Transverse colon (tissue), 4 donors: ENCODE data around the gene KCNK7. TPM values are rescaled to one million over a fixed set of nuclear protein-coding genes. Genes with fewer than 3 reads are reported as not detected.

Source experiments
- DNase-seq: peaks from one replicate; pipeline ENCODE4 v3.0.0-alpha.2; 2019
- H3K27ac ChIP-seq, 4 donors: fragments of 200-600 bp; sonication (generic); 2 replicates each; pipeline ENCODE4 v1.5.1; 2016 to 2018; ENCODE audit warnings: inconsistent platforms in 4 of 4
- H3K27me3 ChIP-seq: fragments of 200-600 bp; sonication (generic); 2 replicates; pipeline ENCODE4 v1.5.1; 2017; ENCODE audit warnings: inconsistent platforms
- H3K36me3 ChIP-seq, 4 donors: fragments of 200-600 bp; sonication (generic); 2 replicates each; pipeline ENCODE4 v1.5.1; 2017 to 2019; ENCODE audit warnings: inconsistent platforms in 4 of 4
- H3K4me1 ChIP-seq, 4 donors: fragments of 200-600 bp; sonication (generic); 2 replicates each; pipeline ENCODE4 v1.5.1; 2017 to 2020; ENCODE audit warnings: inconsistent platforms in 4 of 4
- H3K4me3 ChIP-seq, 4 donors: fragments of 200-600 bp; sonication (generic); 1 replicate in 1 of 4; 2 replicates in 3 of 4; pipeline versions ENCODE4 v1.5.1 to v1.6.1; 2017 to 2019; ENCODE audit warnings: inconsistent platforms in 4 of 4
- H3K9me3 ChIP-seq, 2 donors: fragments of 200-600 bp; sonication (generic); 2 replicates each; pipeline ENCODE4 v1.5.1; 2017 to 2019; ENCODE audit warnings: inconsistent platforms in 2 of 2
- EP300 ChIP-seq: sonication (generic); formaldehyde crosslinking; IDR thresholded peaks from one replicate; pipeline ENCODE4 v1.6.1; 2017; ENCODE audit warnings: antibody characterized with exemption, low read depth
- POLR2A ChIP-seq: fragments of 450-650 bp; IDR thresholded peaks from one replicate; pipeline ENCODE4 v1.6.1; 2016; ENCODE audit warnings: antibody characterized with exemption, mild to moderate bottlenecking, moderate library complexity
- POLR2AphosphoS5 ChIP-seq, 3 donors: sonication (generic); formaldehyde crosslinking; IDR thresholded peaks; one replicate each; pipeline ENCODE4 v1.6.1; 2016; ENCODE audit warnings: antibody characterized with exemption in 3 of 3
- WGBS, 2 donors: methylation state at CpG; one replicate each; pipeline ENCODE4 v1.1.5; 2018; ENCODE audit warnings: low coverage in 1 of 2; 5-methylcytosine and 5-hydroxymethylcytosine counted together
- in situ Hi-C, 4 donors: fragments of 200-750 bp; cut with MboI; loops; one replicate each; pipeline versions ENCODE4 v1.15.0 to v1.15.1; 2017; ENCODE audit warnings: low sequenced_read_pairs in 3 of 4, low pct_ligation_motif_present in 1 of 4, low pct_unique_long_range_greater_than_20kb in 1 of 4
- intact Hi-C: fragments of 100-400 bp; cut with DNase I; formaldehyde crosslinking; loops from one replicate; pipeline ENCODE4 v1.15.1; 2023; ENCODE audit warnings: low total_unique reads
- total RNA-seq, 4 donors: library from RNA; depleted of rRNA; stranded (reverse); fragments of >200 nt; gene quantifications; one replicate each; pipeline ENCODE4 v1.1.0, GENCODE V29; 2016
- TF ChIP-seq, protein P1 (sequence below), 5 experiments: fragments of 200-600 bp in 3 of 5; fragments of 450-650 bp in 2 of 5; sonication (generic) in 3 of 5; IDR thresholded peaks; 1 replicate in 2 of 5; 2 replicates in 3 of 5; pipeline ENCODE4 v1.5.1; 2016 to 2017; ENCODE audit warnings: antibody characterized with exemption in 5 of 5, inconsistent platforms in 3 of 5, mild to moderate bottlenecking in 2 of 5, moderate library complexity in 1 of 5

KCNK7 gene
- total RNA-seq, 4 donors from 2014 or later = 0.27 to 1.6 TPM; not detected in 2

DNA sequence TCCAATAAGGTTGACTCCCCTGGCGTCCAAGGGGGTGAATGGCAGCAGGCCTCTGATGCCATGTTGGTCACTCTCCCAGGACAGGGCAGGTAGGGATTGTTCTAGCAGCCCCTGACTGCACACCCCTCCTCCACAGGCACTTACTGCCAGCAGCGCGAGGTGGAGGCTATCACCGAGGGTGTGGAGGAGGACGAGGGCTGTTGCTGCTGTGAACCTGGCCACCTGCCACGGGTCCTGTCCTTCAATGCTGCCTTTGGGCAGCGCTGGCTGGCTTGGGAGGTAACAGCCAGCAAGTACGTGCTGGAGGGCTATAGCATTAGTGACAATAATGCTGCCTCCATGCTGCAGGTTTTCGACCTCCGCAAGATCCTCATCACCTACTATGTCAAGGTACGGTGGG is 34.6 kb upstream of the KCNK7 start:
- no peak overlapping the region for H3K4me3 ChIP-seq
- peaks cover 0 to 55% (median 17%) of the 10 kb centered on the region in 4 donors for H3K36me3 ChIP-seq
- DNase-seq = no peak
- no peak overlapping the region for H3K27ac ChIP-seq
- in situ Hi-C loops = no loop called here
- no peak for TF ChIP-seq POLR2A
- TF ChIP-seq, protein P1, sequence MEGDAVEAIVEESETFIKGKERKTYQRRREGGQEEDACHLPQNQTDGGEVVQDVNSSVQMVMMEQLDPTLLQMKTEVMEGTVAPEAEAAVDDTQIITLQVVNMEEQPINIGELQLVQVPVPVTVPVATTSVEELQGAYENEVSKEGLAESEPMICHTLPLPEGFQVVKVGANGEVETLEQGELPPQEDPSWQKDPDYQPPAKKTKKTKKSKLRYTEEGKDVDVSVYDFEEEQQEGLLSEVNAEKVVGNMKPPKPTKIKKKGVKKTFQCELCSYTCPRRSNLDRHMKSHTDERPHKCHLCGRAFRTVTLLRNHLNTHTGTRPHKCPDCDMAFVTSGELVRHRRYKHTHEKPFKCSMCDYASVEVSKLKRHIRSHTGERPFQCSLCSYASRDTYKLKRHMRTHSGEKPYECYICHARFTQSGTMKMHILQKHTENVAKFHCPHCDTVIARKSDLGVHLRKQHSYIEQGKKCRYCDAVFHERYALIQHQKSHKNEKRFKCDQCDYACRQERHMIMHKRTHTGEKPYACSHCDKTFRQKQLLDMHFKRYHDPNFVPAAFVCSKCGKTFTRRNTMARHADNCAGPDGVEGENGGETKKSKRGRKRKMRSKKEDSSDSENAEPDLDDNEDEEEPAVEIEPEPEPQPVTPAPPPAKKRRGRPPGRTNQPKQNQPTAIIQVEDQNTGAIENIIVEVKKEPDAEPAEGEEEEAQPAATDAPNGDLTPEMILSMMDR (IDR thresholded peaks at IDR 0.05) = no peak
- TF ChIP-seq POLR2AphosphoS5 (IDR thresholded peaks at IDR 0.05) = no peak
- no peak for TF ChIP-seq EP300
- H3K27me3 ChIP-seq = no peaks in the 10 kb centered on the region
- peaks cover 0 to 3% (median 0%) of the 10 kb centered on the region in 4 donors for H3K4me1 ChIP-seq
- intact Hi-C loops = loop anchor here (10.0 kb wide), 1 partner anchor 75 kb away; no protein-coding TSS in a partner anchor
- WGBS, 2 donors = 85% methylated on average over 11 of the region's 11 CpGs; no CpG with 5 or more reads in 1 of the 2 donors
- no peaks in the 10 kb centered on the region for H3K9me3 ChIP-seq

DNA sequence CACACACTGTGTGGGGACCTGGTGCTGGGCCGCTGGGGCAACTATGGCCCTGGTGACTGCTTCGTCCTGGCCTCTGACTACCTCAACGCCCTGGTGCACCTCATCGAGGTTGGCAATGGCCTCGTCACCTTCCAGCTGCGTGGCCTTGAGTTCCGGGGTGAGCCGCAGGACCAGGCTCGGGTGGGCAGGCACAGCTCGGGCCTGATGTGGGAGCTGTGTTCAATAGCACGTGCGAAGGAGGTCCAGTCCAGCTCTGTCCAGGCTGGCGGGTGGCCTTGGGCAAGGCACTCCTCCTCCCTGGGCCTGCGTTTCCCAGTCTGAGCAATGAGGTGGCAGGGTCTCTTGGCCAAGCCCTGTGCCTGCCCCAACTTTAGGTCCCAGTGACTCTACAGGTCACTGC is 34.0 kb upstream of the KCNK7 start:
- Histone ChIP-seq H3K4me1 (peaks cover 0 to 3% (median 0%) of the 10 kb centered on the region in 4 donors), H3K27ac (no peak overlapping the region), H3K36me3 (peaks cover 0 to 49% (median 14%) of the 10 kb centered on the region in 4 donors), H3K9me3 (no peaks in the 10 kb centered on the region), H3K27me3 (no peaks in the 10 kb centered on the region), H3K4me3 (no peak overlapping the region)
- in situ Hi-C loops (no loop called here), intact Hi-C loops (no loop called here)
- whole genome bisulfite sequencing, 2 donors = 97% methylated on average over 14 of the region's 14 CpGs; no CpG with 5 or more reads in 1 of the 2 donors
- TF ChIP-seq POLR2A = no peak
- no peak for TF ChIP-seq POLR2AphosphoS5 (IDR thresholded peaks at IDR 0.05)
- TF ChIP-seq, protein P1 (IDR thresholded peaks at IDR 0.05) = no peak
- TF ChIP-seq EP300 = no peak
- DNase-seq = no peak

DNA sequence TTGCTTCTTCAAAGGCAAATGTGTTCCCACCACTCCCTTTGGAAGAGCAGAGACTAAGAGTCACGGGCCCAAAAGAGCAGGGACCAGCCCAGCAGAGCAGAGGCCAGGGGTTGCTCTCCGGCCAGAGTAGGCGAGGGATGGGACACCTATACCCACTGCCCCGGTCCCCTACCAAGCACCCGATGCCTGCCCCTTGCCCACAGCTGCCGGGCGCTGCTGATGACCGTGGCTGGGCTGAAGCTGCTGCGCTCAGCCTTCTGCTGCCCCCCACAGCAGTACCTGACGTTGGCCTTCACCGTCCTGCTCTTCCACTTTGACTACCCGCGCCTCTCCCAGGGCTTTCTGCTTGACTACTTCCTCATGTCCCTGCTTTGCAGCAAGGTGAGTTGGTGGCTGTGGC is 31.6 kb upstream of the KCNK7 start:
- H3K27me3 ChIP-seq = no peaks in the 10 kb centered on the region
- no peak for TF ChIP-seq EP300
- TF ChIP-seq, protein P1 (IDR thresholded peaks at IDR 0.05) = no peak
- no peak for TF ChIP-seq POLR2AphosphoS5 (IDR thresholded peaks at IDR 0.05)
- no peak for TF ChIP-seq POLR2A
- peaks cover 0 to 3% (median 0%) of the 10 kb centered on the region in 4 donors for H3K4me1 ChIP-seq
- no peak for DNase-seq
- peaks cover 0 to 42% (median 13%) of the 10 kb centered on the region in 4 donors for H3K36me3 ChIP-seq
- WGBS, 2 donors = 92 to 100% methylated on average over 1 to 13 of the region's 13 CpGs
- H3K27ac ChIP-seq = no peak overlapping the region
- intact Hi-C loops = no loop called here
- H3K9me3 ChIP-seq = no peaks in the 10 kb centered on the region
- no peak overlapping the region for H3K4me3 ChIP-seq
- in situ Hi-C loops = no loop called here

- Histone ChIP-seq H3K27me3 (no peaks in the 10 kb centered on the region), H3K4me3 (no peak overlapping the region), H3K9me3 (no peaks in the 10 kb centered on the region), H3K27ac (no peak overlapping the region), H3K36me3 (peaks cover 0 to 38% (median 13%) of the 10 kb centered on the region in 4 donors), H3K4me1 (peaks cover 0 to 3% (median 0%) of the 10 kb centered on the region in 4 donors)
- TF ChIP-seq EP300 (no peak), POLR2A (no peak), POLR2AphosphoS5 (IDR thresholded peaks at IDR 0.05) (no peak)
- TF ChIP-seq, protein P1 (IDR thresholded peaks at IDR 0.05) = peak; percentile 63 to 78 (median 66)
- peak; percentile 70 for DNase-seq
- in situ Hi-C loops (no loop called here), intact Hi-C loops (no loop called here)
- 25 to 70% methylated on average over 4 to 30 of the region's 30 CpGs for WGBS, 2 donors
Measured at GRCh38 chr11:65625628-65626342, 30.2 kb upstream of the KCNK7 start.
